GM20000 (cell line): ENCODE measurements around the gene C3.
A peak's percentile ranks its signal among the peaks of the same experiment; 100 is the strongest.
"Not testable (repeated sequence)": the region's sequence is repeated elsewhere in the genome, so short reads cannot be mapped to it uniquely, and the experiment has no call there.

Source experiments
- DNase-seq: peaks from one replicate; pipeline ENCODE4 v3.0.0; 2012; ENCODE audit warnings: low spot score
- CTCF ChIP-seq: IDR thresholded peaks from 2 replicates; pipeline ENCODE4 v1.5.1; 2012; ENCODE audit warnings: mild to moderate bottlenecking, control low read depth; ENCODE audit errors: extremely low read depth, missing control alignments

C3 gene

GRCh38 chr19:6663236-6664201 is 56.9 kb downstream of the C3 start:
- no peak for TF ChIP-seq CTCF
- DNase-seq, result no peak

- TF ChIP-seq CTCF, result no peak
- no peak for DNase-seq
Measured at GRCh38 chr19:6662702-6663101, 57.7 kb downstream of the C3 start.

GRCh38 chr19:6661509-6662244 is 58.8 kb downstream of the C3 start:
- peak; percentile 80 for DNase-seq

- no peak for TF ChIP-seq CTCF
- DNase-seq, result no peak
Measured at GRCh38 chr19:6660930-6661329, 59.5 kb downstream of the C3 start.

- DNase-seq, result not testable (repeated sequence)
Measured at GRCh38 chr19:6656390-6656789, 64.1 kb downstream of the C3 start.

GRCh38 chr19:6654347-6655310 is 65.8 kb downstream of the C3 start:
- DNase-seq, result peak; percentile 61
- TF ChIP-seq CTCF, result no peak

GRCh38 chr19:6652805-6653094 is 67.7 kb downstream of the C3 start:
- no peak for TF ChIP-seq CTCF
- DNase-seq, result no peak
